ENCODE results near the gene CDC6. TPM values are rescaled to one million over a fixed set of nuclear protein-coding genes. Genes with fewer than 3 reads are reported as not detected.

The CDC6 gene
- total RNA-seq, 2 donors from 2014 or later, result 1.4 to 2.5 TPM

Other genes with a start within 250 kb of the CDC6 start
- 10 to 100 TPM; 46.2 to 53.2 TPM for gene MED24, start 233.5 kb upstream of the CDC6 start, total RNA-seq
- 10 to 100 TPM; 50.8 to 65.8 TPM for gene THRA, start 224.9 kb upstream of the CDC6 start, total RNA-seq
- 10 to 100 TPM; 20.2 to 24.2 TPM for gene NR1D1, start 187.3 kb upstream of the CDC6 start, total RNA-seq
- gene MSL1, start 165.9 kb upstream of the CDC6 start, total RNA-seq, result 10 to 100 TPM; 66.7 to 68.8 TPM
- 100 to 1,000 TPM in 1 of 2 donors, 10 to 100 TPM in 1; 99.2 to 103 TPM for gene CASC3, start 147.3 kb upstream of the CDC6 start, total RNA-seq
- 1 to 10 TPM; 4.5 to 5.2 TPM for gene RAPGEFL1, start 110.4 kb upstream of the CDC6 start, total RNA-seq
- 10 to 100 TPM; 24.8 to 28.9 TPM for gene WIPF2, start 68.6 kb upstream of the CDC6 start, total RNA-seq
- 10 to 100 TPM; 47.5 to 54.5 TPM for gene RARA, start 21.3 kb downstream of the CDC6 start, total RNA-seq
- gene GJD3, start 76.9 kb downstream of the CDC6 start, total RNA-seq, result under 1 TPM; 0.79 to 1.00 TPM
- gene TOP2A, start 130.0 kb downstream of the CDC6 start, total RNA-seq, result 1 to 10 TPM; 1.1 to 2.2 TPM
- gene IGFBP4, start 155.6 kb downstream of the CDC6 start, total RNA-seq, result 1,000 to 10,000 TPM; 1,004 to 1,451 TPM
- under 1 TPM; 0.14 to 0.38 TPM for gene TNS4, start 213.7 kb downstream of the CDC6 start, total RNA-seq